Keratinocyte (primary cell): ENCODE data around the gene MAGEA6. TPM values are rescaled to one million over a fixed set of nuclear protein-coding genes. Genes with fewer than 3 reads are reported as not detected.

Source experiments
- DNase-seq: peaks from one replicate; pipeline ENCODE4 v3.0.0-alpha.2; 2011; ENCODE audit warnings: low read depth, missing footprints, low spot score
- FAIRE-seq: peaks from 2 replicates; lab custom pipeline; 2011; peaks lifted over from hg19 to GRCh38; lab: Jason Lieb, UNC
- H2AFZ ChIP-seq: 2 replicates; pipeline ENCODE4 v1.6.0; 2012; ENCODE audit warnings: low read length, control low read depth, inconsistent platforms; ENCODE audit not compliant: control insufficient read depth
- H3K27ac ChIP-seq: 2 replicates; pipeline ENCODE4 v1.5.1; 2011; ENCODE audit warnings: low read length; ENCODE audit not compliant: control insufficient read depth, insufficient read depth
- H3K27me3 ChIP-seq: 3 replicates; pipeline ENCODE4 v1.6.0; 2011; ENCODE audit warnings: low read length; ENCODE audit not compliant: control insufficient read depth, insufficient read depth; ENCODE audit errors: extremely low read depth
- H3K36me3 ChIP-seq, 2 experiments: 2 replicates in 1 of 2; 3 replicates in 1 of 2; pipeline ENCODE4 v1.5.1; 2011; ENCODE audit warnings: low read length in 2 of 2, mild to moderate bottlenecking in 1 of 2; ENCODE audit not compliant: control insufficient read depth in 2 of 2, insufficient read depth in 2 of 2; ENCODE audit errors: extremely low read depth in 1 of 2
- H3K4me1 ChIP-seq: 3 replicates; pipeline ENCODE4 v1.5.1; 2011; ENCODE audit warnings: low read length; ENCODE audit not compliant: control insufficient read depth, insufficient read depth; ENCODE audit errors: extremely low read depth
- H3K4me2 ChIP-seq: 3 replicates; pipeline ENCODE4 v1.6.0; 2011; ENCODE audit warnings: low read depth, low read length; ENCODE audit not compliant: control insufficient read depth, insufficient read depth; ENCODE audit errors: extremely low read depth
- H3K4me3 ChIP-seq, 3 experiments: fragments of 200-600 bp in 1 of 3; sonication (generic) in 1 of 3; 2 replicates in 2 of 3; 3 replicates in 1 of 3; pipeline ENCODE4 v1.5.1; 2011 to 2016; ENCODE audit warnings: low read length in 3 of 3, mild to moderate bottlenecking in 3 of 3, control low read depth in 2 of 3, inconsistent platforms in 1 of 3, low read depth in 1 of 3, mixed read lengths in 1 of 3, mixed run types in 1 of 3, moderate library complexity in 1 of 3; ENCODE audit not compliant: control insufficient read depth in 2 of 3, insufficient read depth in 2 of 3; ENCODE audit errors: extremely low read depth in 1 of 3
- H3K79me2 ChIP-seq: 2 replicates; pipeline ENCODE4 v1.6.0; 2012; ENCODE audit warnings: low read length; ENCODE audit not compliant: control insufficient read depth, insufficient read depth
- H3K9ac ChIP-seq: 3 replicates; pipeline ENCODE4 v1.6.0; 2011; ENCODE audit warnings: low read length; ENCODE audit not compliant: control insufficient read depth, insufficient read depth; ENCODE audit errors: extremely low read depth
- H3K9me1 ChIP-seq: 3 replicates; pipeline ENCODE4 v1.6.0; 2011; ENCODE audit warnings: low read length; ENCODE audit not compliant: control insufficient read depth, insufficient read depth; ENCODE audit errors: extremely low read depth
- H3K9me3 ChIP-seq: 2 replicates; pipeline ENCODE4 v1.5.1; 2012; ENCODE audit warnings: low read depth, low read length; ENCODE audit not compliant: control insufficient read depth
- H4K20me1 ChIP-seq: 3 replicates; pipeline ENCODE4 v1.6.0; 2011; ENCODE audit warnings: low read length; ENCODE audit not compliant: control insufficient read depth, insufficient read depth; ENCODE audit errors: extremely low read depth
- EZH2 ChIP-seq: IDR thresholded peaks from one replicate; pipeline ENCODE4 v1.6.1; 2012; ENCODE audit warnings: inconsistent platforms, mild to moderate bottlenecking, low read length, moderate library complexity
- dilution Hi-C: fragments of 300-500 bp; cut with MboI; formaldehyde crosslinking; loops from one replicate; pipeline ENCODE4 v1.7.0; 2020; ENCODE audit warnings: low sequenced_read_pairs; ENCODE audit not compliant: extremely low pct_ligation_motif_present
- polyA plus RNA-seq, 5 experiments: library from polyadenylated mRNA; depleted of rRNA in 3 of 5; stranded (reverse) in 3 of 5; stranded (forward) in 1 of 5; unstranded in 1 of 5; fragments of >200 nt; gene quantifications; 1 replicate in 1 of 5; 2 replicates in 3 of 5; 3 replicates in 1 of 5; pipeline versions ENCODE4 v1.2.1 to v1.2.3, GENCODE V29; 2011 to 2012; ENCODE audit warnings: missing spikeins in 2 of 5, low read depth in 1 of 5, low replicate concordance in 1 of 5
- TF ChIP-seq, protein P1 (sequence below), 3 experiments: IDR thresholded peaks in 1 of 3; conservative IDR thresholded peaks in 1 of 3; optimal IDR thresholded peaks in 1 of 3; 2 replicates in 2 of 3; 3 replicates in 1 of 3; pipeline versions ENCODE3 to v1.5.1; 2011; ENCODE audit warnings: low read length in 3 of 3, mild to moderate bottlenecking in 3 of 3, moderate library complexity in 2 of 3, control low read depth in 1 of 3, inconsistent platforms in 1 of 3; ENCODE audit not compliant: insufficient read depth in 2 of 3; ENCODE audit errors: extremely low read depth in 1 of 3

MAGEA6 gene
- polyA plus RNA-seq, 1 donor (not counting 4 experiments of a cell fraction or from before 2014, with no cell fraction given), result not detected

DNA sequence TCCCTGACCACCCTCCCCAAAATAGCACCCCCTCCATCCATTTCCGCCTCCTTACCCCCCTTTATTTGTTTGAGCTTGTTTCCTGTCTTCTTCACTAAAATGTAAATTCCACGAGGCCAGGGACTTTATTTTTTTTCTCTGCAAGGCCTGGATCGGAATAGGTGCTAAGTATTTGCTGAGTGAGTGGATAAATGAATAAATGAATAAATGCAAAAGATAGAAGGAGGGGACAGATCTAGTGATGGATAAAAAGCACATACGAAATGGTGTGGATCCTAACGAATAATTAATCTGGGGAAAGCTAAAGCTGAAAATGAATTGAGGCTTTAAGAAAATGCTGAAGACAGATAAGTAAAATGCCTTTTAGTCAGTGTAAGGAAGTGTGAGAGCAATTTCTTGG, 48.9 kb upstream of the MAGEA6 start:
- no peak overlapping the region for H2AFZ ChIP-seq

GRCh38 chrX:152817078-152817764, 47.7 kb upstream of the MAGEA6 start:
- no peak for FAIRE-seq
- Histone ChIP-seq H3K27me3 (no peaks in the 10 kb centered on the region), H4K20me1 (no peaks in the 10 kb centered on the region), H3K4me2 (no peak overlapping the region), H2AFZ (no peak overlapping the region), H3K79me2 (no peaks in the 10 kb centered on the region), H3K4me1 (no peaks in the 10 kb centered on the region), H3K4me3 (no peak overlapping the region), H3K27ac (no peak overlapping the region), H3K9me3 (no peaks in the 10 kb centered on the region), H3K36me3 (no peaks in the 10 kb centered on the region), H3K9me1 (no peaks in the 10 kb centered on the region), H3K9ac (no peak overlapping the region)
- DNase-seq, result no peak
- dilution Hi-C loops, result no loop called here
- TF ChIP-seq EZH2, result no peak
- TF ChIP-seq, protein P1, sequence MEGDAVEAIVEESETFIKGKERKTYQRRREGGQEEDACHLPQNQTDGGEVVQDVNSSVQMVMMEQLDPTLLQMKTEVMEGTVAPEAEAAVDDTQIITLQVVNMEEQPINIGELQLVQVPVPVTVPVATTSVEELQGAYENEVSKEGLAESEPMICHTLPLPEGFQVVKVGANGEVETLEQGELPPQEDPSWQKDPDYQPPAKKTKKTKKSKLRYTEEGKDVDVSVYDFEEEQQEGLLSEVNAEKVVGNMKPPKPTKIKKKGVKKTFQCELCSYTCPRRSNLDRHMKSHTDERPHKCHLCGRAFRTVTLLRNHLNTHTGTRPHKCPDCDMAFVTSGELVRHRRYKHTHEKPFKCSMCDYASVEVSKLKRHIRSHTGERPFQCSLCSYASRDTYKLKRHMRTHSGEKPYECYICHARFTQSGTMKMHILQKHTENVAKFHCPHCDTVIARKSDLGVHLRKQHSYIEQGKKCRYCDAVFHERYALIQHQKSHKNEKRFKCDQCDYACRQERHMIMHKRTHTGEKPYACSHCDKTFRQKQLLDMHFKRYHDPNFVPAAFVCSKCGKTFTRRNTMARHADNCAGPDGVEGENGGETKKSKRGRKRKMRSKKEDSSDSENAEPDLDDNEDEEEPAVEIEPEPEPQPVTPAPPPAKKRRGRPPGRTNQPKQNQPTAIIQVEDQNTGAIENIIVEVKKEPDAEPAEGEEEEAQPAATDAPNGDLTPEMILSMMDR (optimal IDR thresholded peaks at IDR 0.05 in 1 of 3, IDR thresholded peaks at IDR 0.05 in 1 of 3, conservative IDR thresholded peaks at IDR 0.05 in 1 of 3; ENCODE audit: extremely low read depth in 1 of 3, insufficient read depth in 2 of 3, low read length in 3 of 3), result peak; percentile 40 to 68 (median 46)

More for the DNA sequence above, 48.9 kb upstream of the MAGEA6 start:
- no peaks in the 10 kb centered on the region for H3K79me2 ChIP-seq
- no peak overlapping the region for H3K4me3 ChIP-seq
- no peaks in the 10 kb centered on the region for H3K9me3 ChIP-seq
- H3K4me1 ChIP-seq, result no peaks in the 10 kb centered on the region
- no peak for DNase-seq
- no peak overlapping the region for H3K27ac ChIP-seq
- FAIRE-seq, result no peak
- no peak overlapping the region for H3K4me2 ChIP-seq
- no peaks in the 10 kb centered on the region for H4K20me1 ChIP-seq
- H3K9ac ChIP-seq, result no peak overlapping the region
- H3K9me1 ChIP-seq, result no peaks in the 10 kb centered on the region
- no peaks in the 10 kb centered on the region for H3K27me3 ChIP-seq
- no peak for TF ChIP-seq EZH2
- TF ChIP-seq, protein P1 (optimal IDR thresholded peaks at IDR 0.05 in 1 of 3, IDR thresholded peaks at IDR 0.05 in 1 of 3, conservative IDR thresholded peaks at IDR 0.05 in 1 of 3; ENCODE audit: extremely low read depth in 1 of 3, insufficient read depth in 2 of 3, low read length in 3 of 3), result no peak
- dilution Hi-C loops, result no loop called here
- H3K36me3 ChIP-seq, result no peaks in the 10 kb centered on the region
